ENCODE data around the gene ZGPAT. TPM values are rescaled to one million over a fixed set of nuclear protein-coding genes. Genes with fewer than 3 reads are reported as not detected.

ZGPAT gene
- total and polyA plus RNA-seq, 2 of the 8 experiments (the other 6 are each of a cell fraction or from before 2014, with no cell fraction given), result 14.5 to 21.4 TPM

DNA sequence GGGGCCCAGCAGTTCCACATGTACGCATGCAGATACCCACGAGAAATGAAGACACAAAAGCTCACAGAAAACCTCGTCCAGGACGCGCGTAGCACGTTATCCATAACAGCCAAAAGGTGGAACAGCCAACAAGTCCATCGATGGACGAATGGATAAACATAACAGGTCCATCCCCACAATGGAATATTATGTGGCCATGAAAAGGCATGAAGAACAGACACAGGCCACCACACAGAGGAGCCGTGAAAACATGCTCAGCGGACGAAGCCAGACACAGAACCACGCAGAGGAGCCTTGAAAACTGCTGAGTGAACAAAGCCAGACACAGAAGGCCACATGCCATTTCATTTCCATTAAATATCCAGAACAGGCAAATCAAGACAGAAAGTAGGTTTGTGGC lies 69.8 kb downstream of the ZGPAT start:
- H4K91ac ChIP-seq (replicated peaks; ENCODE audit: insufficient read length, low read length), result no peak overlapping the region
- H3K4ac ChIP-seq (replicated peaks; ENCODE audit: insufficient read length, low read depth, low read length), result no peak overlapping the region
- H3K27ac ChIP-seq (ENCODE audit: low read depth, low read length), result no peak overlapping the region
- H3K27me3 ChIP-seq (replicated peaks in 1 of 4; ENCODE audit: control insufficient read depth in 3 of 4, extremely low read depth in 1 of 4, insufficient read depth in 3 of 4, low read length in 3 of 4), result no peaks in the 10 kb centered on the region
- H3K56ac ChIP-seq (replicated peaks; ENCODE audit: insufficient read length, low read depth, low read length), result no peak overlapping the region
- H3K23me2 ChIP-seq (ENCODE audit: low read depth, low read length), result peaks cover 7% of the 10 kb centered on the region; the same call in 1 of the 2 replicates
- H3K9me3 ChIP-seq (ENCODE audit: insufficient read depth in 2 of 2, low read depth in 1 of 2, low read length in 1 of 2), result peaks cover 0 to 3% of the 10 kb centered on the region in 2 experiments; a peak in 1 of 4 replicates
- H3K4me1 ChIP-seq (replicated peaks in 1 of 4; ENCODE audit: control insufficient read depth in 3 of 4, insufficient read depth in 4 of 4, low read length in 3 of 4), result peaks cover 0 to 9% (median 6%) of the 10 kb centered on the region in 4 experiments; a peak in 5 of 7 replicates
- TF ChIP-seq, protein P1, sequence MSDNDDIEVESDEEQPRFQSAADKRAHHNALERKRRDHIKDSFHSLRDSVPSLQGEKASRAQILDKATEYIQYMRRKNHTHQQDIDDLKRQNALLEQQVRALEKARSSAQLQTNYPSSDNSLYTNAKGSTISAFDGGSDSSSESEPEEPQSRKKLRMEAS (IDR thresholded peaks at IDR 0.05), result no peak
- TF ChIP-seq POU5F1 (IDR thresholded peaks at IDR 0.05; ENCODE audit: low read depth, low read length), result no peak
- TF ChIP-seq CEBPB (IDR thresholded peaks at IDR 0.05; ENCODE audit: low read depth, low read length), result no peak
- TF ChIP-seq KDM5A (IDR thresholded peaks at IDR 0.05; ENCODE audit: low read length), result no peak
- TF ChIP-seq NANOG (IDR thresholded peaks at IDR 0.05; ENCODE audit: insufficient read depth, low read depth, low read length, poor library complexity, severe bottlenecking), result no peak
- no peak for TF ChIP-seq TAF1 (IDR thresholded peaks at IDR 0.05; ENCODE audit: low read depth, low read length)
- TF ChIP-seq, protein P2, sequence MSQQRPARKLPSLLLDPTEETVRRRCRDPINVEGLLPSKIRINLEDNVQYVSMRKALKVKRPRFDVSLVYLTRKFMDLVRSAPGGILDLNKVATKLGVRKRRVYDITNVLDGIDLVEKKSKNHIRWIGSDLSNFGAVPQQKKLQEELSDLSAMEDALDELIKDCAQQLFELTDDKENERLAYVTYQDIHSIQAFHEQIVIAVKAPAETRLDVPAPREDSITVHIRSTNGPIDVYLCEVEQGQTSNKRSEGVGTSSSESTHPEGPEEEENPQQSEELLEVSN (IDR thresholded peaks at IDR 0.05), result no peak
- no peak for TF ChIP-seq ASH2L (IDR thresholded peaks at IDR 0.05; ENCODE audit: low read length)
- no peak for TF ChIP-seq SAP30 (IDR thresholded peaks at IDR 0.05; ENCODE audit: insufficient read depth, insufficient replicate concordance, low read length)
- TF ChIP-seq YY1 (IDR thresholded peaks at IDR 0.05; ENCODE audit: low read depth, low read length), result no peak
- no peak for TF ChIP-seq CHD1 (IDR thresholded peaks at IDR 0.05; ENCODE audit: low read depth, low read length)
- TF ChIP-seq JUND (IDR thresholded peaks at IDR 0.05; ENCODE audit: low read length), result no peak
- TF ChIP-seq EP300 (IDR thresholded peaks at IDR 0.05; ENCODE audit: borderline replicate concordance in 1 of 2, low read depth in 2 of 2, low read length in 2 of 2), result no peak
- no peak overlapping the region for H3K9ac ChIP-seq (replicated peaks in 1 of 4; ENCODE audit: extremely low read depth in 1 of 4, low read depth in 3 of 4, low read length in 3 of 4)
- H3K23ac ChIP-seq (ENCODE audit: insufficient read length), result no peak overlapping the region
- no peak overlapping the region for H3K4me2 ChIP-seq (ENCODE audit: insufficient read depth in 1 of 2, low read depth in 2 of 2, low read length in 2 of 2)
- no peak overlapping the region for H4K5ac ChIP-seq (ENCODE audit: insufficient read length, low read depth, low read length)
- H2BK15ac ChIP-seq (ENCODE audit: low read length), result no peak overlapping the region
- no peak overlapping the region for H3K18ac ChIP-seq (ENCODE audit: extremely low read depth, low read length)
- H3K36me3 ChIP-seq (ENCODE audit: control insufficient read depth in 2 of 4, insufficient read depth in 4 of 4, low read length in 3 of 4), result no peaks in the 10 kb centered on the region
- H2AFZ ChIP-seq (ENCODE audit: low read length), result no peak overlapping the region
- H2BK5ac ChIP-seq (ENCODE audit: low read depth, low read length), result no peak overlapping the region
- WGBS, 2 experiments (ENCODE audit: extremely low coverage in 1 of 2, insufficient coverage in 1 of 2, insufficient read length in 1 of 2, insufficient replicate concordance in 2 of 2, low coverage in 1 of 2, low lambda C conversion rate in 2 of 2, missing lambda C conversion rate in 1 of 2), result 97% methylated on average over 13 of the region's 13 CpGs; no CpG with 5 or more reads in 1 of the 2 experiments
- H3K14ac ChIP-seq (ENCODE audit: insufficient read length), result no peak overlapping the region
- CTCF ChIA-PET (ENCODE audit: partially characterized antibody), result interaction anchor here (1.3 to 10.7 kb wide), 4 partner anchors 11 to 122 kb away, joined by 4 to 191 read pairs (median 11); partner anchors contain the start of gene ABHD16B
- peaks cover 13% of the 10 kb centered on the region for H3K79me1 ChIP-seq (ENCODE audit: low read depth, low read length)
- H2BK20ac ChIP-seq (ENCODE audit: low read length), result no peak overlapping the region
- no peak overlapping the region for H4K8ac ChIP-seq (ENCODE audit: extremely low read depth, insufficient read depth, low read length)
- no peak overlapping the region for H2BK120ac ChIP-seq (replicated peaks; ENCODE audit: low read depth, low read length)
- peaks cover 3 to 14% of the 10 kb centered on the region in 2 experiments for H4K20me1 ChIP-seq (replicated peaks in 1 of 2; ENCODE audit: control insufficient read depth in 1 of 2, insufficient read depth in 2 of 2, low read length in 2 of 2)
- POLR2A ChIA-PET (ENCODE audit: partially characterized antibody), result interaction anchor here (0.8 to 1.3 kb wide), 2 partner anchors 10 to 41 kb away, joined by 3 read pairs; partner anchors contain the start of gene LIME1
- H3K79me2 ChIP-seq (ENCODE audit: control insufficient read depth in 1 of 2, insufficient read depth in 2 of 2, low read length in 2 of 2), result peaks cover 4 to 11% of the 10 kb centered on the region in 2 experiments; a peak in 2 of 4 replicates
- H2BK12ac ChIP-seq (ENCODE audit: low read depth, low read length), result no peak overlapping the region
- no peak overlapping the region for H2AK5ac ChIP-seq (ENCODE audit: low read depth, low read length)
- H3K4me3 ChIP-seq (ENCODE audit: extremely low read depth in 1 of 4, insufficient read depth in 2 of 4, low read depth in 3 of 4, low read length in 4 of 4), result no peak overlapping the region
- FAIRE-seq (no peak), DNase-seq (ENCODE audit: low read depth in 1 of 2, low spot score in 2 of 2) (no peak)

Measured in H1 (cell line).